PC-3 (cell line): Measurements from ENCODE around the gene KDM4B.

ENCODE experiments used
- CTCF ChIP-seq: fragments of 300-600 bp; sonication (generic); conservative IDR thresholded peaks from 2 replicates; pipeline ENCODE4 v1.5.1; 2017; ENCODE audit warnings: antibody characterized with exemption, low read depth, mild to moderate bottlenecking, low read length
- EZH2 ChIP-seq: fragments of 300-600 bp; sonication (generic); IDR thresholded peaks from one replicate; pipeline ENCODE4 v1.6.1; 2017; ENCODE audit warnings: antibody characterized with exemption, mild to moderate bottlenecking, low read length; ENCODE audit not compliant: unreplicated experiment
- EZH2phosphoT487 ChIP-seq: fragments of 300-600 bp; sonication (generic); IDR thresholded peaks from 2 replicates; pipeline ENCODE4 v1.6.1; 2018; ENCODE audit warnings: mild to moderate bottlenecking, antibody characterized with exemption, low read length, borderline replicate concordance

DNA sequence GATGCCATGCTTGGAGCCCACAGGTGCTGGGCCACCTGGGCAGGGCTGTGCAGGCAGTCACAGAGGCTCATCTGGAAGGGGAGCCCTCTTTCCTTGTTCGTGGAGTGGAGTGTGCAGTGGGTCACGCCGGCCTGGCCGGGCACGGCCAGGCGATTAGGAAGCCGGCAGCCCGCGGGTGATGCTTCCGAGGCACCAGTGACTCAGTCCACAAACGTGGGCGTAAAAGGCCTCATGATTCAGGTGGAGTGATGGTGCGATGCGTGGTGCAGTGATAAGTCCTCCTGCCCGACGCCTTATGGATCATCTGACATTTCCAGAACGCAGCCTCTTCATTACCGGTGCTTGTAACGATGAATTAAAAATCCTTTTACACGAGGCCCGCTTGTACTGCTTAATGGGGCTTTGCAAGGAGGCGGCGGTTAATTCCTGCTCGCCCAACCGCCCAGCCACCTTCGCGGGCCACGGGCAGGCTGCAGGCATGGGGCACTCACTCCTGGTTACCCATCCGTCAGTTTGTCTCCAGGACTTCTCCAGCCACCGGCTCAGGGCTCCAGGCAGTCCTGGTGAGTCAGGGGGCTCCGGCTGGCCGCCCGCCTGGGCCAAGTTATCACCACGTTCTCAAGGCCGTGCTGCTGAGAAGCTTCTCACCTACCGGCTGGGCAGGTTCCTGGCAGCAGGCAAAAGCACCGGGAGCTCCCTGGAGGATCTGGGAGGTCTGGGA lies 172.4 kb downstream of the KDM4B start:
- no peak for TF ChIP-seq EZH2
- TF ChIP-seq CTCF, result no peak
- no peak for TF ChIP-seq EZH2phosphoT487
